ENCODE data around the gene SDR42E2. TPM values are rescaled to one million over a fixed set of nuclear protein-coding genes. Genes with fewer than 3 reads are reported as not detected.

The SDR42E2 gene
- polyA plus RNA-seq, 1 of the 3 experiments (the other 2 are of a cell fraction), result not detected

DNA sequence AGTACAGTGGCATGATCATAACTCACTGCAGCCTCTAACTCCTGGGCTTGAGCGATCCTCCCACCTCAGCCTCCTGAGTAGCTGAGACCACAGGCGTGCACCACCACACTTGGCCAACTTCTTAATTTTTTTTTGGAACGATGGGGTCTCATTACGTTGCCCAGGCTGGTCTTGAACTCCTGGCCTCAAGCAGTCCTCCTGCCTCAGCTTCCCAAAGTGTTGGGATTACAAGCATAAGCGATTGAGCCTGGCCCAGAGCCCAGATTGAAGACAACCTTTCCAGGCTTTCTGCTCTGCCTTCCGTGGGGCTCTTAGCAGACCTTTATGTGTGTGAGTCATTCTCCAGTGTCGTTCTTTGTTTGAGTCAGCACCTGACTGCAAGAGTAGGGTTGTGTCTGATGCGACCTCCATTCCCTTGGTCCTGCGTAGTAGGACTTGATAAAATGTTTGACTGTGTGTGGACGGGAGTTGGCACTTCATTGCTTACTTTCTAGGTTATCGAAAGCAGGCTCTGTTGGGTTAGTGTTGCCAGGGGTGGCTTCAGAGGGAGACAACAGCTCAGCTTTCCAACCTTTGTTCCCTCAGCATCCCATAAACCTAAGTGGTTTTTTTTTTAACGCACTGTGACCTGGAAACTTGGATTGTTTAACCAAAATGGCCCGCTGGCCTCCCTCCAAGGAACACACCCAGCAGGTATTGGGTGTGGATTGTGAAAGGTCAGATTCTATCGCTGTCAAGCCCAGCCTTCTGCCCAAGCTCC, 70.2 kb downstream of the SDR42E2 start:
- Histone ChIP-seq H3K79me2 (ENCODE audit: insufficient read depth) (peaks cover 3% of the 10 kb centered on the region), H3K9me2 (no peaks in the 10 kb centered on the region), H2AFZ (ENCODE audit: low read depth) (no peak overlapping the region), H3K36me3 (replicated peaks in 1 of 2; ENCODE audit: control insufficient read depth in 1 of 2, insufficient read depth in 2 of 2, low read length in 1 of 2) (peaks cover 0 to 16% of the 10 kb centered on the region in 2 experiments), H3K9ac (no peak overlapping the region), H3K4me3 (ENCODE audit: low read depth in 2 of 2, low read length in 1 of 2) (no peak overlapping the region), H4K20me1 (ENCODE audit: insufficient read depth) (no peaks in the 10 kb centered on the region), H3K4me1 (ENCODE audit: control insufficient read depth in 1 of 2, insufficient read depth in 2 of 2, low read depth in 1 of 2, low read length in 1 of 2) (no peaks in the 10 kb centered on the region; a peak in 1 of 4 replicates), H3K27me3 (ENCODE audit: insufficient read depth) (no peaks in the 10 kb centered on the region), H3F3A (replicated peaks; ENCODE audit: insufficient read depth) (peaks cover 3% of the 10 kb centered on the region), H3K27ac (ENCODE audit: low read depth in 2 of 2, low read length in 1 of 2) (no peak overlapping the region; a peak in 1 of 4 replicates), H3K9me3 (no peaks in the 10 kb centered on the region), H3K4me2 (no peak overlapping the region)
- 70% methylated on average over 14 of the region's 14 CpGs for WGBS (ENCODE audit: low lambda C conversion rate)
- CTCF ChIA-PET, result interaction anchor here (0.6 to 1.2 kb wide), 3 partner anchors 11 to 68 kb away, joined by 3 to 4 read pairs (median 3); no protein-coding TSS in a partner anchor
- POLR2A ChIA-PET, result no interaction called here
- DNase-seq, result no peak
- TF ChIP-seq GABPA (IDR thresholded peaks at IDR 0.05; ENCODE audit: low read depth) (no peak), RFX5 (IDR thresholded peaks at IDR 0.05; ENCODE audit: low read length) (no peak), FOSL2 (IDR thresholded peaks at IDR 0.05; ENCODE audit: borderline replicate concordance, low read depth) (peak; percentile 17; the same call in 1 of the 2 replicates)
- TF ChIP-seq, protein P1, sequence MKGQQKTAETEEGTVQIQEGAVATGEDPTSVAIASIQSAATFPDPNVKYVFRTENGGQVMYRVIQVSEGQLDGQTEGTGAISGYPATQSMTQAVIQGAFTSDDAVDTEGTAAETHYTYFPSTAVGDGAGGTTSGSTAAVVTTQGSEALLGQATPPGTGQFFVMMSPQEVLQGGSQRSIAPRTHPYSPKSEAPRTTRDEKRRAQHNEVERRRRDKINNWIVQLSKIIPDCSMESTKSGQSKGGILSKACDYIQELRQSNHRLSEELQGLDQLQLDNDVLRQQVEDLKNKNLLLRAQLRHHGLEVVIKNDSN (IDR thresholded peaks at IDR 0.05; ENCODE audit: borderline replicate concordance, low read depth), result no peak
- TF ChIP-seq, protein P2, sequence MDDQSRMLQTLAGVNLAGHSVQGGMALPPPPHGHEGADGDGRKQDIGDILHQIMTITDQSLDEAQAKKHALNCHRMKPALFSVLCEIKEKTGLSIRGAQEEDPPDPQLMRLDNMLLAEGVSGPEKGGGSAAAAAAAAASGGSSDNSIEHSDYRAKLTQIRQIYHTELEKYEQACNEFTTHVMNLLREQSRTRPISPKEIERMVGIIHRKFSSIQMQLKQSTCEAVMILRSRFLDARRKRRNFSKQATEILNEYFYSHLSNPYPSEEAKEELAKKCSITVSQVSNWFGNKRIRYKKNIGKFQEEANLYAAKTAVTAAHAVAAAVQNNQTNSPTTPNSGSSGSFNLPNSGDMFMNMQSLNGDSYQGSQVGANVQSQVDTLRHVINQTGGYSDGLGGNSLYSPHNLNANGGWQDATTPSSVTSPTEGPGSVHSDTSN (IDR thresholded peaks at IDR 0.05), result no peak

DNA sequence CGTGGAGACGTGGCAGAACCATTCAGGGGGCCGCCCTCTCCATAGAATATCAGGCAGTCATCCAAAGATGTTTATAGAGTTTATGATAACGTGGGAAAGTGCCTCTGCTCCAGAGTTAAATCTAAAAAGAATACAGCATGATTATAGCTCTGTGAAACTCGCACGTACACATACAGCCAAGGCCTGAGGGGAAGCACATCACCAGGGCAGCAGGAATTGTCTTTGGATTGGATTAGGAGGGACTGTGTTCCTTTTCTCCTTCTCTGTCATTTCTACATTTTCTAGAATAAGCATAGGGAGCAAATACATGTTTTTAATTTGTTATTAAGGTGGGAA, 70.7 kb downstream of the SDR42E2 start:
- H3K4me3 ChIP-seq (ENCODE audit: low read depth in 2 of 2, low read length in 1 of 2), result no peak overlapping the region
- peaks cover 0 to 16% of the 10 kb centered on the region in 2 experiments for H3K36me3 ChIP-seq (replicated peaks in 1 of 2; ENCODE audit: control insufficient read depth in 1 of 2, insufficient read depth in 2 of 2, low read length in 1 of 2)
- H3K27me3 ChIP-seq (ENCODE audit: insufficient read depth), result no peaks in the 10 kb centered on the region
- H3K4me2 ChIP-seq, result no peak overlapping the region
- TF ChIP-seq, protein P3, sequence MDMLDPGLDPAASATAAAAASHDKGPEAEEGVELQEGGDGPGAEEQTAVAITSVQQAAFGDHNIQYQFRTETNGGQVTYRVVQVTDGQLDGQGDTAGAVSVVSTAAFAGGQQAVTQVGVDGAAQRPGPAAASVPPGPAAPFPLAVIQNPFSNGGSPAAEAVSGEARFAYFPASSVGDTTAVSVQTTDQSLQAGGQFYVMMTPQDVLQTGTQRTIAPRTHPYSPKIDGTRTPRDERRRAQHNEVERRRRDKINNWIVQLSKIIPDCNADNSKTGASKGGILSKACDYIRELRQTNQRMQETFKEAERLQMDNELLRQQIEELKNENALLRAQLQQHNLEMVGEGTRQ (IDR thresholded peaks at IDR 0.05; ENCODE audit: borderline replicate concordance, low read depth, low read length), result no peak
- TF ChIP-seq EP300 (IDR thresholded peaks at IDR 0.05; ENCODE audit: borderline replicate concordance in 1 of 2, low read depth in 1 of 2, low read length in 1 of 2) (no peak), NFIC (IDR thresholded peaks at IDR 0.05; ENCODE audit: borderline replicate concordance) (no peak), FOXM1 (IDR thresholded peaks at IDR 0.05; ENCODE audit: low read depth) (no peak), TEAD4 (IDR thresholded peaks at IDR 0.05; ENCODE audit: borderline replicate concordance, insufficient read depth) (no peak), MXI1 (IDR thresholded peaks at IDR 0.05; ENCODE audit: low read depth, low read length) (no peak), FOXJ3 (CRISPR knock-in tag; IDR thresholded peaks at IDR 0.05) (no peak), SIN3A (IDR thresholded peaks at IDR 0.05; ENCODE audit: borderline replicate concordance, low read depth, low read length) (no peak)
- TF ChIP-seq, protein P4, sequence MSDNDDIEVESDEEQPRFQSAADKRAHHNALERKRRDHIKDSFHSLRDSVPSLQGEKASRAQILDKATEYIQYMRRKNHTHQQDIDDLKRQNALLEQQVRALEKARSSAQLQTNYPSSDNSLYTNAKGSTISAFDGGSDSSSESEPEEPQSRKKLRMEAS (IDR thresholded peaks at IDR 0.05; ENCODE audit: low read depth), result no peak
- no peaks in the 10 kb centered on the region for H4K20me1 ChIP-seq (ENCODE audit: insufficient read depth)
- ChIA-PET POLR2A (interaction anchor here (1.7 kb wide), 1 partner anchor 13 kb away, joined by 5 read pairs; no protein-coding TSS in a partner anchor), CTCF (interaction anchor here (1.2 kb wide), 1 partner anchor 11 kb away, joined by 3 read pairs; no protein-coding TSS in a partner anchor)
- WGBS (ENCODE audit: low lambda C conversion rate), result 86% methylated on average over 5 of the region's 6 CpGs
- H3K4me1 ChIP-seq (ENCODE audit: control insufficient read depth in 1 of 2, insufficient read depth in 2 of 2, low read depth in 1 of 2, low read length in 1 of 2), result no peaks in the 10 kb centered on the region; a peak in 1 of 4 replicates
- no peak for DNase-seq
- peaks cover 3% of the 10 kb centered on the region for H3F3A ChIP-seq (replicated peaks; ENCODE audit: insufficient read depth)
- no peak overlapping the region for H3K9ac ChIP-seq
- H3K79me2 ChIP-seq (ENCODE audit: insufficient read depth), result peaks cover 3% of the 10 kb centered on the region
- no peak overlapping the region for H2AFZ ChIP-seq (ENCODE audit: low read depth)
- H3K9me2 ChIP-seq, result no peaks in the 10 kb centered on the region
- no peaks in the 10 kb centered on the region for H3K9me3 ChIP-seq
- H3K27ac ChIP-seq (ENCODE audit: low read depth in 2 of 2, low read length in 1 of 2), result no peak overlapping the region

Data from SK-N-SH (cell line).